Thymus (tissue), 11 donors: ENCODE data around the gene BTNL9. TPM values are rescaled to one million over a fixed set of nuclear protein-coding genes. Genes with fewer than 3 reads are reported as not detected.
"Not testable (repeated sequence)": the region's sequence is repeated elsewhere in the genome, so short reads cannot be mapped to it uniquely, and the experiment has no call there.

Source experiments
- DNase-seq, 9 donors: peaks; one replicate each; pipeline ENCODE4 v3.0.0-alpha.2; 2013; ENCODE audit warnings: low spot score in 9 of 9, low read depth in 6 of 9, missing footprints in 1 of 9
- H3K27ac ChIP-seq, 2 donors: one replicate each; pipeline ENCODE4 v1.5.1; 2013; ENCODE audit warnings: control low read depth in 1 of 2, low read depth in 1 of 2, low read length in 1 of 2, mild to moderate bottlenecking in 1 of 2, moderate library complexity in 1 of 2
- H3K27me3 ChIP-seq, 2 donors: one replicate each; pipeline ENCODE4 v1.5.1; 2013; ENCODE audit warnings: low read length in 1 of 2; ENCODE audit not compliant: control insufficient read depth in 2 of 2, insufficient read depth in 1 of 2
- H3K36me3 ChIP-seq, 2 donors: one replicate each; pipeline ENCODE4 v1.5.1; 2013; ENCODE audit warnings: low read length in 1 of 2, mild to moderate bottlenecking in 1 of 2, moderate library complexity in 1 of 2; ENCODE audit not compliant: control insufficient read depth in 2 of 2, insufficient read depth in 2 of 2
- H3K4me1 ChIP-seq, 2 donors: one replicate each; pipeline ENCODE4 v1.5.1; 2013; ENCODE audit warnings: low read length in 2 of 2; ENCODE audit not compliant: control insufficient read depth in 2 of 2, insufficient read depth in 2 of 2
- H3K4me3 ChIP-seq, 2 donors: one replicate each; pipeline ENCODE4 v1.5.1; 2013; ENCODE audit warnings: low read length in 2 of 2, control low read depth in 1 of 2, mild to moderate bottlenecking in 1 of 2
- H3K9me3 ChIP-seq, 2 donors: one replicate each; pipeline ENCODE4 v1.5.1; 2013; ENCODE audit warnings: low read length in 1 of 2, mild to moderate bottlenecking in 1 of 2; ENCODE audit not compliant: control insufficient read depth in 2 of 2, insufficient read depth in 1 of 2
- WGBS: extraction: QIAGEN DNeasy Blood & Tissue Kit; methylation state at CpG from one replicate; pipeline ENCODE4 v1.1.7; 2013; 5-methylcytosine and 5-hydroxymethylcytosine counted together
- polyA plus RNA-seq: library from polyadenylated mRNA; stranded (reverse); fragments of 200-250 nt; gene quantifications from one replicate; pipeline ENCODE4 v1.2.3, GENCODE V29; 2013
- total RNA-seq: library from RNA; stranded (reverse); fragments of 120-200 nt; gene quantifications from one replicate; pipeline ENCODE4 v1.2.4, GENCODE V29; 2013
- donor health status: healthy.

Gene BTNL9
- total and polyA plus RNA-seq, 2 donors = 6.3 to 45.2 TPM

- no peak overlapping the region for H3K4me3 ChIP-seq
- no peaks in the 10 kb centered on the region for H3K36me3 ChIP-seq
- no peak for DNase-seq
- no peaks in the 10 kb centered on the region for H3K4me1 ChIP-seq
- WGBS = 60% methylated on average over 10 of the region's 10 CpGs
- H3K27ac ChIP-seq = no peak overlapping the region
- H3K9me3 ChIP-seq = no peaks in the 10 kb centered on the region
- peaks cover 0 to 22% of the 10 kb centered on the region in 2 donors for H3K27me3 ChIP-seq
Observed at GRCh38 chr5:181087309-181087708, 47.2 kb downstream of the BTNL9 start.

- no peaks in the 10 kb centered on the region for H3K9me3 ChIP-seq
- DNase-seq = no peak
- no peak overlapping the region for H3K27ac ChIP-seq
- no peak overlapping the region for H3K4me3 ChIP-seq
- no peaks in the 10 kb centered on the region for H3K36me3 ChIP-seq
- peaks cover 0 to 22% of the 10 kb centered on the region in 2 donors for H3K27me3 ChIP-seq
- WGBS = 64% methylated on average over 10 of the region's 10 CpGs
- no peaks in the 10 kb centered on the region for H3K4me1 ChIP-seq
Observed at GRCh38 chr5:181088289-181088688, 48.2 kb downstream of the BTNL9 start.

DNA sequence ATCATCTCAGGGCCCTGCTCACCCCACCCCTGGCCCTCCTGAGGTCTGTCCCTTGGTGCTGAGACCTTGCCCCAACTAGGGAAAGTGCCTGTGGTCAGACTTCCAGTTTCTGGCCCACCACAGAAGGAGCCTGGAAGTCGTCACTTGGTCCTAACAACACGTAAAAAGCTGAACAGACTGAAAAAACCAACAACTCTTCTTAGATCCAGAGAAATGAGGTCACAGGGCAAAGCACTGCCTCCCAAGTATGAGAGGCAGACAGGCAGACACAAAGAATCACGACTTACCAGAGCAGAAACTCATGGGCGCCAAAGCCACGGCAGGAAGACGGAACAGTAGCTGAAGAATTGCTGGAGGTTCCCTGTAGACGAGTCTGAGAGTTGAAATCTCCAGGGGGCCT is 52.4 kb downstream of the BTNL9 start:
- Histone ChIP-seq H3K27me3 (peaks cover 0 to 5% of the 10 kb centered on the region in 2 donors), H3K27ac (no peak overlapping the region), H3K9me3 (no peaks in the 10 kb centered on the region), H3K4me1 (no peaks in the 10 kb centered on the region), H3K4me3 (no peak overlapping the region), H3K36me3 (no peaks in the 10 kb centered on the region)
- 77% methylated on average over 7 of the region's 7 CpGs for WGBS
- no peak for DNase-seq

GRCh38 chr5:181095162-181095561 is 55.1 kb downstream of the BTNL9 start:
- not testable (repeated sequence) for H3K27ac ChIP-seq, H3K36me3 ChIP-seq, H3K4me1 ChIP-seq, H3K4me3 ChIP-seq, DNase-seq, H3K9me3 ChIP-seq
- H3K27me3 ChIP-seq = peaks cover 14 to 18% of the 10 kb centered on the region in 2 donors
- 83% methylated on average over 3 of the region's 3 CpGs for WGBS

- not testable (repeated sequence) for H3K4me1 ChIP-seq, H3K27ac ChIP-seq, DNase-seq, H3K4me3 ChIP-seq, H3K9me3 ChIP-seq, H3K36me3 ChIP-seq
- peaks cover 18 to 24% of the 10 kb centered on the region in 2 donors for H3K27me3 ChIP-seq
- WGBS = no CpG with 5 or more reads among the region's 26 CpGs
Observed at GRCh38 chr5:181096721-181097382, 56.8 kb downstream of the BTNL9 start.

DNA sequence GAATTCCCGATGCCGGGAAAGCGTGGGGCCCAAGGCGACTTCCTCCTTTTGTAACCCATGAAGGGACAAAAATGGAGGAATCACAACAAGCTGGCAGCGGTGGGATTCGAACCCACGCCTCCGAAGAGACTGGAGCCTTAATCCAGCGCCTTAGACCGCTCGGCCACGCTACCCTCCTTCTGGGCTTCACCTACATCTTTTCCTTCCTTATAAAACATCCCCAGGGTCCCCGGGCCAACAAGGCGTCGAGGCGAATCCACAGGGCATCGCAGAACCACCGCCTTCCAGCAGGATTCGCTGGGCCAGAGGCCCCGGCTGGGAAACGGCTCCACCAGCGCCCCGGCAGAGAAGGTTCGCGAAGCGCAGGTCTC is 57.3 kb downstream of the BTNL9 start:
- WGBS = no CpG with 5 or more reads among the region's 26 CpGs
- H3K27me3 ChIP-seq = peaks cover 18 to 24% of the 10 kb centered on the region in 2 donors
- not testable (repeated sequence) for DNase-seq, H3K4me1 ChIP-seq, H3K9me3 ChIP-seq, H3K36me3 ChIP-seq, H3K4me3 ChIP-seq, H3K27ac ChIP-seq

DNA sequence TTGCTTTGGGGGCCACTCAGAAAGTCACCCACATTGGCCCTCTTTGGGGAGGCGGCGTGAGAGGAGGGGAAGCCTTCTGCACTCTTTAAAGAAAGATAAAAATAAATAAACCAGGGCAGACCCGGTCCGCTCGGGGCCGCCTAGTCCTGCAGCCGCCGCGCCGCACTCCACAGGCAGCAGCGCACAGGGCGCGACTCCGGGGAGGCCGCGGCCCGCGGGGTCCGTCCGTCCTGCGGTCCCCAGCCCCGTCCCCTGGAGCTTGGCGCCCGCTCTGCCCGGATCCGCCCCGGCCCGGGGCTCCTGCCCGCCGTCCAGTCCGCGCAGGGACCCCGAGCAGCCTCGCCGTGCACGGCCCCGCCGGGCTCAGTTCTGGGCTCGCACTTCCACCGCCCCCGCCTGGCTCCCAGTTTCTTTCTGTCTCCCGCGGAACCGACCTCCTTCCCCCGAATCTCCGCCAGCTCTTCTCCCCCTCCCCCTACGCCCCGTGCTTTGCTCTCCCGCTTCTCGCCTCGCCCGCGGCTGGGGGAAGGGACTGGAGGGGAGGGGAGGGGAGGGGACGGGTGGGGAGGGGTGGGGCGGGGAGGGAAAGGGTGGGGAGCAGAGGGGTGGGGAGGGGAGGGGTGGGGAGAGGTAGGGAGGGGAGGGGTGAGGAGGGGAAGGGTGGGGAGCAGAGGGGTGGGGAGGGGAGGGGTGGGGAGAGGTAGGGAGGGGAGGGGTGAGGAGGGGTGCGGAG is 57.9 kb downstream of the BTNL9 start:
- not testable (repeated sequence) for H3K4me1 ChIP-seq, DNase-seq, H3K27ac ChIP-seq, H3K9me3 ChIP-seq, H3K4me3 ChIP-seq, H3K36me3 ChIP-seq
- no CpG with 5 or more reads among the region's 56 CpGs for WGBS
- H3K27me3 ChIP-seq = peaks cover 18 to 21% of the 10 kb centered on the region in 2 donors

DNA sequence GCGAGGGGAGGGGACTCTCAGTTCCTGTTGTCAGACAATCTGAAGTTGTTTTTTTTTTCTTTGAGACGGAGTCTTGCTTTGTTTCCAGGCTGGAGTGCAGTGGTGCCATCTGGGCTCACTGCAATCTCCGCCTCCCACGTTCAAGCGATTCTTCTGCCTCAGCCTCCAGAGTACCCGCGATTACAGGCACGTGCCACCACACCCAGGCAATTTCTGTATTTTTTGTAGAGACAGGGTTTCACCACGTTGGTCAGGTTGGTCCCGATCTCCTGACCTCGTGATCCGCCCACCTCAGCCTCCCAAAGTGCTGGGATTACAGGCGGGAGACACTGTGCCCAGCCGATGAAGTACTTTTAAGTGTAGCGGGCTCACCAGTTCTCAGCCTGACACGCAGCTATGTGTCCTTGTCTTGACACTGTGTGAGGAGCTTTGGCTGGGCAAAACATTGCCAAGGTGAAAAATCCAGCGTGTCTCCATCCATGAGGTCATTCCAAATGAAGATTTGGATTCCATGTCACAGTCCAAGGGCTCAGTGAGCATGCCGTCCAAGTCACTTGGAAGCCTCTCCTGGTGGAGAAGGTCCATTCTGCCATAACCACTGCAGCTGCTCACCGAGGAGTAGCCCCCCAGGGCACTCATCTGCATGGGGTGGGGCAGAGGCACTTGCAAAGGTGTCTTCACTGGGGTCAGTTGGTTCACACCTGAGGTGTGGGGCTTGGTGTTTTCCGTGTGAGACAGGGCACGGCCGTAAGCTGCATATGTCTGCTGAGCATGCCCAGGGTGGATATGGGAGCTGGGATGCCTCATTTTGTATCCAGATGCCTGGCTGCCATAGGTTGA is 58.9 kb downstream of the BTNL9 start:
- H3K9me3 ChIP-seq = no peaks in the 10 kb centered on the region
- no peaks in the 10 kb centered on the region for H3K36me3 ChIP-seq
- H3K4me3 ChIP-seq = no peak overlapping the region
- H3K27me3 ChIP-seq = peaks cover 18 to 23% of the 10 kb centered on the region in 2 donors
- no peak overlapping the region for H3K27ac ChIP-seq
- H3K4me1 ChIP-seq = no peaks in the 10 kb centered on the region
- no peak for DNase-seq
- WGBS = 25% methylated on average over 21 of the region's 22 CpGs

DNA sequence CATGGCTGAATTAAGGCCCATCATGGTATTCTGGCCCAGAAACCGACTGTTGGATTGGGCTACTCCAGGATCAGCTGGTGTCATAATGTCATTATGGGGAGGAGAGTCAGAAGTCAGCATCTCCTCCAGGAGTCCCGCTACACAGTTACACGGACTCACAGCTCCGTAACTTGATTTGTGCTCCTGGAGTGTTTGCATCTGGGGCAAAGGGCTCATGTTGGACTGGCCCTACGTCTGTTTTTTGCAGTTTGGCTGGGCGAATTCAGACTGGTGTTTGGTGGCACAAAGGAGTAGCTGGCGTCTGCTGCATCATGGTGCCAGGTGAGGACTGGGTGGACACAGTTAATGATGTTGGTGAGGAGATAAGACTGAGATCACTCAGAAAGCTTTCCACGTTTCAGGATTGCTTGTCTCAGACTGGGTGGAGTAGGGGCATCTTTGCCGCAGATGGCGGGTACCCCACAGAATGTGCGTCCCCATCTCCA is 59.6 kb downstream of the BTNL9 start:
- H3K27ac ChIP-seq = no peak overlapping the region
- H3K36me3 ChIP-seq = no peaks in the 10 kb centered on the region
- 64% methylated on average over 11 of the region's 11 CpGs for WGBS
- no peak overlapping the region for H3K4me3 ChIP-seq
- DNase-seq = no peak
- H3K4me1 ChIP-seq = no peaks in the 10 kb centered on the region
- peaks cover 18 to 30% of the 10 kb centered on the region in 2 donors for H3K27me3 ChIP-seq
- no peaks in the 10 kb centered on the region for H3K9me3 ChIP-seq
